ENCODE results near the gene HNRNPU.

GRCh38 chr1:244904119-244904518 lies 39.8 kb upstream of the HNRNPU start:
- no peak for TF ChIP-seq CTCF (IDR thresholded peaks at IDR 0.05)
- no peak for TF ChIP-seq EZH2 (IDR thresholded peaks at IDR 0.05)
